GM12891 (cell line): Measurements from ENCODE around the gene NANOS3.

Experiments
- PAX5 ChIP-seq: IDR thresholded peaks from 2 replicates; pipeline ENCODE4 v1.6.1; 2011; ENCODE audit warnings: low read length, moderate library complexity, mild to moderate bottlenecking; ENCODE audit not compliant: insufficient read depth, severe bottlenecking
- POLR2A ChIP-seq: IDR thresholded peaks from 2 replicates; pipeline ENCODE4 v1.6.1; 2011; ENCODE audit warnings: low read depth, low read length, control low read depth
- POLR2AphosphoS5 ChIP-seq: IDR thresholded peaks from 2 replicates; pipeline ENCODE4 v1.6.1; 2011; ENCODE audit warnings: low read depth, low read length, control low read depth
- TAF1 ChIP-seq: IDR thresholded peaks from 2 replicates; pipeline ENCODE4 v1.6.1; 2011; ENCODE audit warnings: low read depth, low read length, control low read depth

DNA sequence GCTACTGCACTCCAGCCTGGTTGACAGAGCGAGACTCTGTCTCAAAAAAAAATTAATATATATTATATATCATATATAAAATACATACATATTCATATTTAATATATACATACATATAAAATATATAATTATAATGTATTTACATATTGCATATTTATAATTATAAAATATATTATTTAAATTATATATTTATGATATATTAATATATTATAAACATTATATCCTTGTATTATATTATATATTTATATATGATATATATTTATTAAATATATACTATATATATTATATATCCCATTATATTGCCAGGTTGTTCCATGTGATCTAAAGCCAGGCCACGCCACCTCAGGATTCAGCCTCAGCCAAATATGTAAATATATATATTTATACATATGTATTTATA lies 19.3 kb downstream of the NANOS3 start:
- TF ChIP-seq POLR2A (no peak), POLR2AphosphoS5 (no peak), TAF1 (no peak), PAX5 (no peak)
